ENCODE data around the gene CPSF4L.

GRCh38 chr17:73289549-73290254 is 28.0 kb upstream of the CPSF4L start:
- TF ChIP-seq POLR2A (IDR thresholded peaks at IDR 0.05) (no peak), CTCF (IDR thresholded peaks at IDR 0.05) (no peak), EP300 (IDR thresholded peaks at IDR 0.05) (no peak)
